Stimulated activated CD8-positive, alpha-beta memory T cell treated with anti-CD3 and anti-CD28 coated beads, Interleukin-2, amount 100 ng/mL, for 1 hour (primary cell): ENCODE measurements around the gene KANSL1.

ENCODE experiments used
- DNase-seq, 2 donors: peaks; one replicate each; pipeline ENCODE4 v3.0.0-alpha.2; 2020; ENCODE audit warnings: low read depth in 2 of 2

The KANSL1 gene

DNA sequence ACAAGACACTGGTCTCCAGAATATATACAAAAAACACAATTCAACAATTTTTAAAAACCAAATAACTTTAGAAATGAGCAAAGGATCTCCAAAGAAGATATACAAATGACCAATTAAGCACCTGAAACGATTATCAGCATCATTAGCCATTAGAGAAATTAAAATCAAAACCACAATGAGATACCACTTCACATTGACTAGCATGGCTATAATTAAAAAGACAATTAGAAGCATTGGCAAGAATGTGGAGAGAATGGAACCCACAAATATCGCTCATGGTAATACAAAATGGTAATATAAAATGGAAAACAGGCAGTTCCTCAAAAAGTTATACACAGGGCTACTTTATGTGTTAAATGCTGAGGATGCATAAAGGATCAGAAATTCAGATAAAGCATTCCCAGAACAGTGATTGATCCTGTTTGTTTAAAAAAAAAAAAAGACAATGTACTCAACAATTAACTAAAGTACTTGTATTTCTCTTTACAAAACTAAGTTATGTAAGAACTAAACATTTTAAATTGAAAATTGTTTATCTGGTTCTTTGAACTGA is 52.5 kb downstream of the KANSL1 start:
- no peak for DNase-seq

GRCh38 chr17:46139432-46140210 is 53.6 kb downstream of the KANSL1 start:
- no peak for DNase-seq

DNA sequence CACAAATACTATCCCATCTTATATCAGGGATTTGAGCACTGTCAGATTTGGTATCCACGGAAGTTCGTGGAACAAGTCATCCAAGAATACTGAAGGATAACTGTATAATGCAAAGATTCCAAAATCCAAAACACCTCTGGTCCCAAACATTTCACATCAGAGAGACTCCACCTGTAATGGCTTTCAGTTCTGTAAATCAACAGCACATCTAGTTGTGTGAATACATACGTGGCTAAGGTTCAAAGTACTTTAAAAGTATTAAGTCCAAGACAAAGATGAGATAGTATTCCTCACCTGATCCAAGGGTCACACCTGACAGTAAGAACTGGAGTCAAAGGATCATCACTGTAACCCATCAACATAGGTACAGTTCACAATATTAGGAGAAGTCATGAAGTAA is 54.8 kb downstream of the KANSL1 start:
- no peak for DNase-seq

GRCh38 chr17:46136820-46137219 is 56.4 kb downstream of the KANSL1 start:
- DNase-seq = no peak

DNA sequence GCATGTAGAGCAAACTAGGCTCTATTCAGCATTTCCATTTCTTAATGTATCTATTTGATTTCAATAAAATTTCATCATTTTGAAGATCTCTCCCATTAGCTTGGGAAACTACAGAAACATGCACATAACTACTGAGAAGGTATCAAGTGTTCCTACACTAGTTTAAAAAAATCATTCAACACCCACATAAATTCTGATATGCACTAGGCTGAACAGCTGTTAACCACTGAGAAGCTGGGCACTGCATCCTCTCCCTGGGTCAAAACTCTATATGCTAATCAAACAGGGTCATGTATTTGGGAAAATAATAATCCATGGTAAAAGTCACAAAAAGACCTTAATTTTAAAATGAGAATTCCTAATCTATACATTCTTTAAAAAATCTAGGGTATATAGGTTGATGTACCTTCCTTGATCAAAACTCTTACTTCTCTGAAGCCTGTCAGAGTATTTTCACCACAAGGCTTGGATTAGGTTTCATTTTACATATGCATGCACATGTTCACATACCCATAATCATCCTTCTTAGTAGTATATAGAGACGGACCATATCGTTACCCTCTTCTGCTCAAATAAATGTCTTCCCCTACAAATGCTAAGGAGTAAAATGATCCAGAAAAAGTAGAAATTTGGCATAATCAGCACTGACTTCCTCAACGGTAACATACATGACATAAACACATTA is 57.2 kb downstream of the KANSL1 start:
- DNase-seq = no peak

GRCh38 chr17:46135126-46135812 is 58.0 kb downstream of the KANSL1 start:
- DNase-seq = no peak

DNA sequence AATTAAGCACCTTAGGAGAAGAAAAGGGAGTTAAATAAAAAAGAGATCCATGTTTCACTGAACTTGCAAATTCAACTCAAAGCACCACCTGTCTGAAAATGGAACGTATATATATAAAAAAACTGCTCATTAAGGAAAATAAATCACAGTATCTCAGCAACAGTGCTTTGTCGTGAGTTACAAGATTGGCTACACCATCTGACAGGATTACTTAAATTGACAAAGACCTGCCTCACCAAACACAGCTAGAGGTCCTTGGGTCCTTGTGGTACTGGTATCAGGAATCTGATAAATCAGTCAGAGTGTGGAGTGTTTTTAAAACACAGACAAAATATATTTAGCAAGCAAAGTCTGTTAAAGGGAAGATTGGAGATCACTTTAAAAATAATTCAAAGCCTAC is 63.9 kb downstream of the KANSL1 start:
- no peak for DNase-seq

- DNase-seq = no peak
Observed at GRCh38 chr17:46128453-46128852, 64.8 kb downstream of the KANSL1 start.

GRCh38 chr17:46127524-46127923 is 65.7 kb downstream of the KANSL1 start:
- no peak for DNase-seq

DNA sequence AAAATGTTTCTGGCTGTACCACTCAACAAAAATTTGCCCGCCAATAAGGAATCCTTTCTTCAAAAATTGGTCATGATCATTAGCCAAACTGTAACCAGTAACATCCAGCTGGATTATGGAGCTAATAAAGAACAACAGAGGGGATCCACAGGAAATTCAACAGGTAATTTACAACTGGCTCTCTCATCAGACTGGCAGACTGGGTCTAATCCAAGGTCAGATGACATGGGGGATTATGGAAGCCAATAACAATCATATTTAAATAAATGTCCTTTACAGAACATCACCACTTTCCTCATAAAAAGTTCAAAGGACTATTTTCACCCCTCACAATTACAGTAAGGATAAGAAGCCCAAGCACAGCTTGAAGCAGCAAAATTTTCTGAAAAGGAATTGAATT is 66.4 kb downstream of the KANSL1 start:
- DNase-seq = no peak

DNA sequence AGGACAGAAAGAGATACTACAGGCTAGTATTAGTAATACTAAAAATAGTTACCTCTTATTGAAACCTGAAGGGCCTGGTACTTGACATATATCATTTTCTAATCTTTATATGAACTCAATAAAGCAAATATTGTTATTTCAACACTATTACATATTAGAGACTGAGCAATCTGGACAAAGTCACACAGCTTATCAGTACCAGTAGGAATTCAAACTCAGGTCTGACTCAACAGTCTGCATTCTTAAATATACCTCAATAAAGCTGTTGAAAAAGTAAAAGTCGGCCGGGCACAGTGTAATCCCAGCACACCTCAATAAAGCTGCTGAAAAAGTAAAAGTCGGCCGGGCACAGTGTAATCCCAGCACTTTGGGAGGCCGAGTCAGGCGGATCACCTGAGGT is 67.4 kb downstream of the KANSL1 start:
- DNase-seq = no peak

DNA sequence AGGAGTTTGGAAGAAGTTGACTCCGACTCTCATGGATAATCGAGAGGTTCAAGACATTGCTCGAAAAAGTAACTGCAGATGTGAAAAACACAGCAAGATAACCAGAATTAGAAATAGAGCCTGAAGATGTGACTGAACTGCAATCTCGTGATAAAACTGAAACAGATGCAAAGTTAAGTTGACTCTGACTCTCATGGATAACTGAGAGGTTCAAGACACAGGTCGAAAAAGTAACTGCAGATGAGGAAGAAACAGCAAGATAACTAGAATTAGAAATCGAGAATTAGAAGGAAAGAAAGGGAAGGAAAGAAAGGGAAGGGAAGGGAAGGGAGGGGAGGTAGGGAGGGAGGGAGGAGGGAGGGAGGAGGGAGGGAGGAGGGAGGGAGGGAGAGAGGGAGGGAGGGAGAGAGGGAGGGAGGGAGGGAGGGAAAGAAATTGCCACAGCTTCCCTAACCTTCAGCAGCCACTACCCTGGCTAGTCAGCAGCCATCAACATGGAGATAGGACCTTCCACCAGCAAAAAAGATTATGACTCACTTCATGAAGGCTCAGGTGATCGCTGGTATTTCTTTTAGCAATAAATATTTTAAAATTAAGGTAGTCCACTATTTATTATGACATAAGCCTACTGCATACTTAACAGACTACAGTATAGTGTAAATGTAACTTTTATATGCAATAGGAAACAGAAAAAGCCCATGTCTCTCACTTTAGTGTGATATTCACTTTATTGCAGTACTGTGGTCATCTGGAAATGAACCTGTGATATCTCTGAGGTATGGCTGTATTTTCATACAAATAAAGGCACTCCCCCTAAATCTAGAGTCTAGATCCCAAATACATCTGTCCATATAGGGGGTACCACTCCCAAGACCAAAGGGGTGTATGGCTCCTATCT is 68.3 kb downstream of the KANSL1 start:
- no peak for DNase-seq

- no peak for DNase-seq
Observed at GRCh38 chr17:46123607-46124006, 69.6 kb downstream of the KANSL1 start.

DNA sequence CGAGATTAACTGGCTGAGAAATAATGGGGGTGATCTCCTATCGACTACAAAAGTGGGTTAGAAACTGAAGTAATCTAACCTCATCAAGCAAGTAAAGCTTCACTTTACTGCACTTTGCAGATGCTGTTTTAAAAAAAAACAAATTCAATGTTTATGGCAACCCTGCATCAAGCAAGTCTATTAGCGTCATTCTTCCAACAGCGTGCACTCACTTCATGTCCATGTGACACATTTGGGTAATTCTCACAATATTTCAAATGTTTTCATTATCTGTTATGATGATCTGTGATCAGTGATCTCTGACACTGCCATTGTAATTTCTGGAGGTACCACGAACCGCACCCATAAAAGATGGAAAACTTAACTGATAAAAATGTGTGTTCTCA is 70.8 kb downstream of the KANSL1 start:
- no peak for DNase-seq

DNA sequence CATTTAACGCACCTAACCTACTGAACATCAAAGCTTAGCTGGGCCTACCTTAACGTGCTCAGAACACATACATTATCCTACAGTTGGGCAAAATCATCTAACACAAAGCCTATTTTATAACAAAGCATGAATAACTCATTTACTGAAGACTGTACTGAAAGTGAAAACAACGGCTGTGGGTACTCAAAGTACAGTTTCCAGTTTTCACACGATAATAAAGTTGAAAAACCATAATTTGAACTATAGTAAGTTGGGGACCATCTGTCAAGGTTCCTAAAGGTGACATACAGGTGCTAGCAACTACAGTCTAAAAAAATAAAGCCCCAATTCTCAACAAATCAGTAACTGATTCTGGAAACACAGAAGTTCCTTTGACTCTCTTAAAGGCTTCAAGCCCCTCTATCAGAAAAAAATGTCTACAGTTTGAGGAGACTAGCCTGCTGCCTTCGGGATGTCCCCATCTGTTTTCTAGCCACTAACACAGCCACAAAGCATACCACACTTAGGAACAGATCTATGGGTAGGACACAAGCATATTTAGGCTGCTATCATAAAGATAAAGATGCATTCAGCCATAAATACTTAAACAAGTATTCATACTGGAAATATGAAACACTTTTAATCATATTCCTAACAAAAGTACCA is 71.3 kb downstream of the KANSL1 start:
- DNase-seq = no peak

DNA sequence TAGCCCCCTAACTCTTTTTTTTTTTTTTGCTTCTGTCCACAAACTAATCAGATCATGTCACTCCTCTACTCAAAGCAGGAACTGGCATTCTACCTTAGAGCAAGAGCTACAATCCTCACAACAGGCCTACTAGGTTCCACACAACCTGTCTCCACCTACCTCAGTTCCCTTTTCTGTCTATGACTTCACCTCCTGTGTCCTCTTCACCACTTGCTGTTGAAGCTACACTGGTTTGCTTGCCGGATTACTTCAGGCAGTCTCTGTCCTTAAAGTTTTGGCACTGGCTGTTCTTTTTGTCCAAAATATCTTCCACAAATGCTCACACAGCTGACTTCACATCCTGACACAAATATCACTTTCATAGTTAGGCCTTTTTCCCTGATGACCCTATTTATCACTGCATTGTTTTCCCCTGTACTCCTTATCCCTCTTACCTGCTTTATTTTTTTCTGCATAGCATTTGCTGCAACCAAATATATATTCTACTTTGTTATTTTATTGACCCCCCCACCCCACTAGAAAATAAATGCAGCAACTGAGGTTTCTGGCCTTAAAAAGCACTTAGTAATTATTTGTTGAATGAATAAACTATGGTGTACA is 72.0 kb downstream of the KANSL1 start:
- DNase-seq = no peak

DNA sequence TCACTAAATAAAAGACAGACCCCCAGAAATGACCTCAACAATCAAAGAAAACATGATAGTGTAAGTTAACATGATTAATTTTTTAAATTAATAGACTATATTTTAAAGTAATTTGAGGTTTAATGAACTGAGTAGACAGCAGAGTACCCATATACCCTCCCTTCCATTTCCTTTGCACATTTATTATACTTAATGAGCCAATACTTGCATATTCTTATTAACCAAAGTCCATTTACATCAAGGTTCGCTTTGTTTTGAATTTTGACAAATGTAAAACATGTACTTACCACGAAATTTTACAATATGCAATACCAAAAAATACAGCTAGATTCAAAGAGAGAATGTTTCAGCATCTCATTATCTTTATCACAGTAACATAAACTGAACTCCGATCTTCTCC is 72.7 kb downstream of the KANSL1 start:
- DNase-seq = no peak

DNA sequence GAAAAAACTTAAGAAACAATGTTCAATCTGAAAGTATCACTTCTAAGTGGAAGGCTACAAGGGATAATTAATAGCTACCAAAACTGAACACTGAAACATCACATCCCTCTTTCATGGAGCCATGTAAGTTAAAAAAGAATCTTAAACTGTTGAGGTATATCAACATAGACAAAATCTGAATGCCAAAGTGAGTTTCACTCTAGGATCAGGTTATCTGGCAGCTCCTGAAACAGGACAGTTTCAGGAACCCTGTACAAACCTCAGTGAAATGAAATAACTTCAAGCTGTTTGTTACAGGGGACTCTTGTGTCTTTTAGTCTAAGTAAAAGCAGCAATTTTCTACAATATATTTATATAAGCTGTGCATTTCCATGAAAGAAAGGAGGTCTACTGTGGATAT is 73.2 kb downstream of the KANSL1 start:
- no peak for DNase-seq

- DNase-seq = no peak
Observed at GRCh38 chr17:46118964-46119363, 74.3 kb downstream of the KANSL1 start.

DNA sequence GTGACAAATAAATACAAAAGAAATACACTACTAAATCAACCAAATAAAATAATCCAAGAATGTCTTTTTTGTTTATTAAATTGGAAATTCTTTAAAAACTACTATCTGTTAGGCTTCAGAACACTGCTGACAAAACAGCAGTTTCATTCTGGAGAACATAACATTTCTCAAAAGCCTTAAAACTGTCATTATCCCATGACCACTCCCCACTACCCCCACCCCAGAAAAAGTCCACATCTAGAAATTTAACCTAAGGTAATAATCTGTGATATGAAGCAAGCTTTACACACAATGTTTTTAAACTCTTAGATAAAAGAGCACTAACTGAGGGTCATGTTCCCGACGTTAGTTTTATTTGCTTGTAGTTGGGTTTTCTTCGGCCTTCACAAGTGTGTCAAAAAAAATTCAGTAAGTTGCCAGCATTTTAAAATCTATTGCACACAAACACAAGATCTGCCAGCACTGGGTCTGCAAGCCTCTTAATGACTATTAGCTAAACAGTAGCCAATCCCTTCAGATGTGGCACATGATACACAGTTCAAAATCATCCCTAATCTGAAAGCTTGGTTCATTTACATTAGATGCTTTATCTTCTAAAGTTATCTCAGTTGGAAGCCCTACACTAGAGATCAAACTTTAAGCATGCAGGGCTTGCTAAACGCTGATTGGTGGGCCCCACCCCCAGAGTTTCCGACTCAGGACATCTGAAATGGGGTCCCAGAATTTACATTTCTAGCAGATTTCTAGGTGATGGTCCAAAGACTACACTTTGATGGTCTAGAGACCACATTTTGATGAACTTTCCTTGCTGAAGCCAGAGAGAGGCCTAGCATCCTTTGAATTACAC is 75.2 kb downstream of the KANSL1 start:
- DNase-seq = no peak
